MCF 10A (cell line): Measurements from ENCODE around the gene CPPED1. TPM values are rescaled to one million over a fixed set of nuclear protein-coding genes. Genes with fewer than 3 reads are reported as not detected.

ENCODE experiments used
- BruUV-seq: library from RNA; stranded (reverse); fragments of 400-500 nt; replicated peaks from 2 replicates; lab custom pipeline; 2021; lab: Mats Ljungman, UMichigan
- CTCF ChIA-PET: fragments of 300-600 bp; sonication (Branson Sonifier 250); formaldehyde crosslinking; extraction: SDS; loops from one replicate; lab custom pipeline; 2021; ENCODE audit warnings: antibody characterized with exemption, inconsistent platforms; lab: Yijun Ruan, JAX
- POLR2A ChIA-PET: fragments of 300-600, 350-650 bp; sonication (Branson Sonifier 250); formaldehyde crosslinking; extraction: SDS; loops from one replicate; lab custom pipeline; 2020; ENCODE audit warnings: antibody characterized with exemption, inconsistent platforms; lab: Yijun Ruan, JAX
- DNase-seq: peaks from one replicate; pipeline ENCODE4 v3.0.0-alpha.2; 2018; ENCODE audit not compliant: unreplicated experiment
- H3K27ac Mint-ChIP-seq: one replicate; pipeline ENCODE4 v1.8.0; 2022; ENCODE audit warnings: mild to moderate bottlenecking, low read depth, mixed read lengths; ENCODE audit not compliant: unreplicated experiment
- H3K27me3 Mint-ChIP-seq: one replicate; pipeline ENCODE4 v1.8.0; 2022; ENCODE audit warnings: mixed read lengths; ENCODE audit not compliant: insufficient read depth, unreplicated experiment
- H3K36me3 Mint-ChIP-seq: one replicate; pipeline ENCODE4 v1.8.0; 2022; ENCODE audit warnings: mild to moderate bottlenecking, moderate library complexity, mixed read lengths; ENCODE audit not compliant: insufficient read depth, unreplicated experiment
- H3K4me1 Mint-ChIP-seq: one replicate; pipeline ENCODE4 v1.8.0; 2022; ENCODE audit warnings: mixed read lengths; ENCODE audit not compliant: insufficient read depth, unreplicated experiment
- H3K4me3 Mint-ChIP-seq: one replicate; pipeline ENCODE4 v1.8.0; 2022; ENCODE audit warnings: mild to moderate bottlenecking, moderate library complexity, mixed read lengths; ENCODE audit not compliant: unreplicated experiment
- H3K9me3 Mint-ChIP-seq: one replicate; pipeline ENCODE4 v1.8.0; 2022; ENCODE audit warnings: mixed read lengths; ENCODE audit not compliant: unreplicated experiment
- CTCF ChIP-seq: fragments of 200-600 bp; IDR thresholded peaks from one replicate; pipeline ENCODE4 v1.8.0; 2022; ENCODE audit warnings: antibody characterized with exemption, mild to moderate bottlenecking; ENCODE audit not compliant: unreplicated experiment
- intact Hi-C: fragments of 100-400 bp; cut with micrococcal nuclease; formaldehyde crosslinking; loops from 2 replicates; pipeline ENCODE4 v1.14.1; 2022
- total RNA-seq: library from RNA; stranded (reverse); gene quantifications from 2 replicates; pipeline ENCODE4 v1.2.3, GENCODE V29; 2022

Gene CPPED1
- total RNA-seq, 1 experiment from 2014 or later = 13.8 TPM

GRCh38 chr16:12669908-12670307, 133.8 kb downstream of the CPPED1 start:
- no peak overlapping the region for H3K4me3 Mint-ChIP-seq
- CTCF ChIA-PET = interaction anchor here (0.7 kb wide), 1 partner anchor 66 kb away, joined by 3 read pairs; no protein-coding TSS in a partner anchor
- H3K9me3 Mint-ChIP-seq = peaks cover 15% of the 10 kb centered on the region
- peaks cover 6% of the 10 kb centered on the region for H3K36me3 Mint-ChIP-seq
- BruUV-seq = no TSS peak
- POLR2A ChIA-PET = no interaction called here
- DNase-seq = no peak
- no peaks in the 10 kb centered on the region for H3K4me1 Mint-ChIP-seq
- H3K27ac Mint-ChIP-seq = no peak overlapping the region
- TF ChIP-seq CTCF = no peak
- intact Hi-C loops = no loop called here
- H3K27me3 Mint-ChIP-seq = no peaks in the 10 kb centered on the region

GRCh38 chr16:12667909-12668308, 135.8 kb downstream of the CPPED1 start:
- CTCF ChIA-PET = no interaction called here

GRCh38 chr16:12664164-12664733, 139.4 kb downstream of the CPPED1 start:
- intact Hi-C loops = no loop called here
- ChIA-PET CTCF (interaction anchor here (0.6 kb wide), 1 partner anchor 100 kb away, joined by 4 read pairs; no protein-coding TSS in a partner anchor), POLR2A (no interaction called here)
- Mint-ChIP-seq H3K4me1 (no peaks in the 10 kb centered on the region), H3K36me3 (peaks cover 6% of the 10 kb centered on the region), H3K27me3 (no peaks in the 10 kb centered on the region), H3K4me3 (no peak overlapping the region), H3K27ac (no peak overlapping the region), H3K9me3 (peaks cover 7% of the 10 kb centered on the region)
- TF ChIP-seq CTCF = no peak
- no peak for DNase-seq
- no TSS peak for BruUV-seq

More at GRCh38 chr16:12667909-12668308, 135.8 kb downstream of the CPPED1 start:
- BruUV-seq = no TSS peak
- H3K9me3 Mint-ChIP-seq = peaks cover 15% of the 10 kb centered on the region
- H3K27ac Mint-ChIP-seq = no peak overlapping the region
- H3K4me1 Mint-ChIP-seq = no peaks in the 10 kb centered on the region
- H3K4me3 Mint-ChIP-seq = no peak overlapping the region
- peaks cover 6% of the 10 kb centered on the region for H3K36me3 Mint-ChIP-seq
- DNase-seq = no peak
- intact Hi-C loops = no loop called here
- POLR2A ChIA-PET = no interaction called here
- H3K27me3 Mint-ChIP-seq = no peaks in the 10 kb centered on the region
- no peak for TF ChIP-seq CTCF

- no peaks in the 10 kb centered on the region for H3K36me3 Mint-ChIP-seq
- H3K27me3 Mint-ChIP-seq = no peaks in the 10 kb centered on the region
- peak; percentile 55 for DNase-seq
- TF ChIP-seq CTCF = no peak
- no TSS peak for BruUV-seq
- intact Hi-C loops = no loop called here
- H3K27ac Mint-ChIP-seq = no peak overlapping the region
- POLR2A ChIA-PET = interaction anchor here (1.2 kb wide), 1 partner anchor 49 kb away, joined by 4 read pairs; no protein-coding TSS in a partner anchor
- no peaks in the 10 kb centered on the region for H3K4me1 Mint-ChIP-seq
- CTCF ChIA-PET = no interaction called here
- H3K9me3 Mint-ChIP-seq = no peaks in the 10 kb centered on the region
- no peak overlapping the region for H3K4me3 Mint-ChIP-seq
These were observed 142.0 kb downstream of the CPPED1 start for GRCh38 chr16:12661656-12662172.
